Erythroblast (primary cell): ENCODE results near the gene ANAPC16.

Experiments used
- GATA1 ChIP-seq: IDR thresholded peaks from 2 replicates; pipeline ENCODE4 v1.6.1; 2011; ENCODE audit warnings: low read depth, mild to moderate bottlenecking, control low read depth, low read length, moderate library complexity
- POLR2A ChIP-seq: IDR thresholded peaks from 2 replicates; pipeline ENCODE4 v1.6.1; 2011; ENCODE audit warnings: mild to moderate bottlenecking, low read length

DNA sequence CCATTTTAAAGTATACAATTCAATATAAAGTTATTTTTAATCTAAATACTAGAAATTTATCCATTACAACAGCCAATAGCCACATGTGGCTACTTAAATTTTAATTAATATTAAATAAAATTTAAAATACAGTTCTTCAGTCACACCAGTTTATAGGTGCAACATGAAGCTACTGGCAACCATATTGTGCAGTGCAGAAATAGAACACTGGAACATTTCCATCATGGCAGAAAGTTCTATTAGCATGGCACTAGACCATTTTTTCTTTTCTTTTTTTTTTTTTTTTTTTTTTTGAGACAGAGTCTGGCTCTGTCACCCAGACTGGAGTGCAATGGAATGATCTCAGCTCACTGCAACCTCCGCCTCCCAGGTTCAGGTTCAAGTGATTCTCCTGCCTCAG is 5.5 kb downstream of the ANAPC16 start:
- no peak for TF ChIP-seq POLR2A
- no peak for TF ChIP-seq GATA1
